B cell (primary cell): Measurements from ENCODE around the gene NFILZ.

Source experiments
- EZH2 ChIP-seq: IDR thresholded peaks from 2 replicates; pipeline ENCODE4 v1.6.1; 2012; ENCODE audit warnings: borderline replicate concordance, low read depth, mild to moderate bottlenecking, moderate library complexity, low read length; ENCODE audit not compliant: insufficient read depth, poor library complexity, severe bottlenecking
- TF ChIP-seq, protein P1 (sequence below): fragments of 200-600 bp; IDR thresholded peaks from one replicate; pipeline ENCODE4 v1.8.0; 2022; ENCODE audit warnings: antibody characterized with exemption, mild to moderate bottlenecking

DNA sequence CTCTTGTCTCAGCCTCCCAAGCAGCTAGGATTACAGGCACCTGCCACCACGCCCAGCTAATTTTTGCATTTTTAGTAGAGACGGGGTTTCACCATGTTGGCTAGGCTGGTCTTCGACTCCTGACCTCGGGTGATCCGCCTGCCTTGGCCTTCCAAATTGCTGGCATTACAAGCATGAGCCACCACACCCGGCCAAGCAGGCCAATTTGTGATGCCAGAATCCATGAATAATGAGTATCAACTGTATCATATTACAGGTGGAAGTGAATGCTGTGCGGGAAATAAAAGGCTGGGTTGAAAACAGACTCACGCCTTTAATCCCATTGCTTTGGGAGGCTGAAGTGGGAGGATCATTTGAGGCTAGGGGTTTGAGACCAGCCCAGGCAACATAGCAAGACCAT, 3.6 kb upstream of the NFILZ start:
- TF ChIP-seq, protein P1, sequence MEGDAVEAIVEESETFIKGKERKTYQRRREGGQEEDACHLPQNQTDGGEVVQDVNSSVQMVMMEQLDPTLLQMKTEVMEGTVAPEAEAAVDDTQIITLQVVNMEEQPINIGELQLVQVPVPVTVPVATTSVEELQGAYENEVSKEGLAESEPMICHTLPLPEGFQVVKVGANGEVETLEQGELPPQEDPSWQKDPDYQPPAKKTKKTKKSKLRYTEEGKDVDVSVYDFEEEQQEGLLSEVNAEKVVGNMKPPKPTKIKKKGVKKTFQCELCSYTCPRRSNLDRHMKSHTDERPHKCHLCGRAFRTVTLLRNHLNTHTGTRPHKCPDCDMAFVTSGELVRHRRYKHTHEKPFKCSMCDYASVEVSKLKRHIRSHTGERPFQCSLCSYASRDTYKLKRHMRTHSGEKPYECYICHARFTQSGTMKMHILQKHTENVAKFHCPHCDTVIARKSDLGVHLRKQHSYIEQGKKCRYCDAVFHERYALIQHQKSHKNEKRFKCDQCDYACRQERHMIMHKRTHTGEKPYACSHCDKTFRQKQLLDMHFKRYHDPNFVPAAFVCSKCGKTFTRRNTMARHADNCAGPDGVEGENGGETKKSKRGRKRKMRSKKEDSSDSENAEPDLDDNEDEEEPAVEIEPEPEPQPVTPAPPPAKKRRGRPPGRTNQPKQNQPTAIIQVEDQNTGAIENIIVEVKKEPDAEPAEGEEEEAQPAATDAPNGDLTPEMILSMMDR = no peak
- TF ChIP-seq EZH2 = no peak
